AG04449 (cell line): Measurements from ENCODE around the gene HSPB1.

Experiments
- CTCF ChIA-PET: fragments of 350-600 bp; formaldehyde crosslinking; extraction: SDS; loops from one replicate; lab custom pipeline; 2021; ENCODE audit warnings: antibody characterized with exemption; lab: Yijun Ruan, JAX
- POLR2A ChIA-PET: fragments of 400-600, 350-600 bp; formaldehyde crosslinking; extraction: SDS; loops from one replicate; lab custom pipeline; 2020; ENCODE audit warnings: antibody characterized with exemption, inconsistent platforms; lab: Yijun Ruan, JAX
- DNase-seq: peaks from one replicate; pipeline ENCODE4 v3.0.0-alpha.2; 2010; ENCODE audit warnings: low read depth, low spot score
- H3K4me3 ChIP-seq: 2 replicates; pipeline ENCODE4 v1.5.1; 2011; ENCODE audit warnings: low read depth, mild to moderate bottlenecking, control low read depth, low read length
- CTCF ChIP-seq: IDR thresholded peaks from one replicate; pipeline ENCODE4 v1.5.1; 2011; ENCODE audit warnings: mild to moderate bottlenecking, moderate library complexity, low read length, control low read depth, inconsistent platforms; ENCODE audit not compliant: insufficient read depth; ENCODE audit errors: missing control alignments

Gene HSPB1

DNA sequence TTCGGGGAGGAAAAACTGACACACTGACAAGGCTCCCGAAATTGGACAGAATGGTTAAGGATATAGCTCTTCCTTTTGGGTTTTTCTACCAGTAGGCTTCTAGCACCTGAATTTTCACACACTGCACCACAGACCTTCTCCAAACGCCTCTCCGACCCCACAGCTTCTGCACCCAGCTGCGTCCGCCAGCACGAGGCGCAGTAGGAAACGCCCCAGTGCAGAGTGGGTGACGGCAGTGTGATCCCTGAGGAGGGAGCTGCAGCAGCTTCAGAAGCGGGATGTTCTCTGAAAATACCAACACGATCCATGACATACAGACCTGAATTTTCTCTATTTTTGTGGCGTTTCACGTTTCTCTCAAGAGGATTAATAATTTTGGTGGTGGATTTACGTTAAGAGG is 25.9 kb downstream of the HSPB1 start:
- DNase-seq, result no peak
- ChIA-PET CTCF (interaction anchor here (1.3 to 3.5 kb wide), 4 partner anchors 10 to 150 kb away, joined by 4 to 12 read pairs (median 10); no protein-coding TSS in a partner anchor), POLR2A (no interaction called here)
- TF ChIP-seq CTCF, result no peak
- no peak overlapping the region for H3K4me3 ChIP-seq

GRCh38 chr7:76329479-76329878 is 27.0 kb downstream of the HSPB1 start:
- ChIA-PET CTCF (interaction anchor here (3.5 kb wide), 1 partner anchor 15 kb away, joined by 12 read pairs; no protein-coding TSS in a partner anchor), POLR2A (no interaction called here)

DNA sequence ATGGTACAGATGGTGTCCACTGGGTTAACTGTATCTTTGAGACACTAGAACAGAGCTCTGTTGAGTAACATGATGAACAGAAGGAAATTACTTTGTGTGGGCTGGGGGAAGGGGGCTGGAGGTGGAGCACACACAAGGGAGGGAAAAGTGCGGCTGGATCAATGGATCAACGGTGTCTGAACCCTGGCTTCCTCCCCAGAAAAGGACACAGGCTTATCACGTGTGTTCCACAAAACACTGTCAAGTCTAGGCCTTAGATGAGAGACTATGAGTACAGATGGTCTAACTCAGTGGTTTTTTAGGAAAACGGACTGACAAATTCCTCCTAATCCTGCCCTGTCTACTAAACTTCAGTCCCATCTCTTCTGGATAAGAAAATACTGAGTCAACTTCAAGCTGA is 27.8 kb downstream of the HSPB1 start:
- no peak for DNase-seq
- ChIA-PET POLR2A (interaction anchor here (1.1 kb wide), 1 partner anchor 12 kb away, joined by 3 read pairs; no protein-coding TSS in a partner anchor), CTCF (no interaction called here)
- no peak overlapping the region for H3K4me3 ChIP-seq
- no peak for TF ChIP-seq CTCF

More at GRCh38 chr7:76329479-76329878, 27.0 kb downstream of the HSPB1 start:
- DNase-seq, result no peak
- no peak for TF ChIP-seq CTCF
- H3K4me3 ChIP-seq, result no peak overlapping the region

GRCh38 chr7:76330673-76331072 is 28.2 kb downstream of the HSPB1 start:
- no peak for TF ChIP-seq CTCF
- ChIA-PET POLR2A (interaction anchor here (0.6 to 1.1 kb wide), 2 partner anchors 12 to 92 kb away, joined by 3 read pairs; no protein-coding TSS in a partner anchor), CTCF (interaction anchor here (1.4 kb wide), 1 partner anchor 153 kb away, joined by 4 read pairs; no protein-coding TSS in a partner anchor)
- H3K4me3 ChIP-seq, result no peak overlapping the region
- no peak for DNase-seq

- TF ChIP-seq CTCF, result no peak
- CTCF ChIA-PET, result no interaction called here
- POLR2A ChIA-PET, result no interaction called here
- no peak for DNase-seq
- no peak overlapping the region for H3K4me3 ChIP-seq
Observed at GRCh38 chr7:76332078-76332477, 29.6 kb downstream of the HSPB1 start.

DNA sequence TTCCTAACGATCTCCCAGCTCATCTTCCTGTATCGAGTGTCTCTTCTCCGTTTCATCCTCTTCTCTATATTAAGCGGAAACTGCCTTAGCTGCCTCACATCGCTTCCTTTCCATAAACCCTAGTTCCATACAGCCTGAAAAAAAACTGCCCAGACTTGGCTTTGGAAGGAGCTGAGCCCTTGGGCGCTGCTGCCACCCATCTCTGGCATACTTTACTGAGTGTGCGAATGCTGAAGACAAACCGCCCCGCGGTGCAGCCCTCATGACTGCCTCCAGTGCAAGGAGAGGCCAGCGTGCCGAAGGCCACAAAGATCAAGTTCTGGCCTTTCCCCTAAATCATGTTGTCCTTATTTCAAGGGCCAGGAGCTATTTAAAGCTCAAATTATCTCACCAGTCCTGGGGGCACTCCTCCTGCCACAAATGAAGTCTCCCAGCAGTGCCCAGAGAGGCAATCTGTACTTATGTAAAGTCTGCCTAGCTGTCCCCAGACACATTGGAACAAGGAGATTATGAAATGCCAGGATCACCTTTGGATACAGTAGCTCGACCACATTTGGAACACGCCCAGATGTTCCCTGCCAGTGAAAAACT is 31.1 kb downstream of the HSPB1 start:
- POLR2A ChIA-PET, result no interaction called here
- H3K4me3 ChIP-seq, result no peak overlapping the region
- DNase-seq, result no peak
- CTCF ChIA-PET, result interaction anchor here (0.7 to 1.6 kb wide), 3 partner anchors 19 to 155 kb away, joined by 3 to 7 read pairs (median 4); no protein-coding TSS in a partner anchor
- no peak for TF ChIP-seq CTCF
